ENCODE measurements around the gene HPCA. TPM values are rescaled to one million over a fixed set of nuclear protein-coding genes. Genes with fewer than 3 reads are reported as not detected.
A peak's percentile ranks its signal among the peaks of the same experiment; 100 is the strongest.

HPCA gene
- total and polyA plus RNA-seq, 2 of the 8 experiments (the other 6 are each of a cell fraction or from before 2014, with no cell fraction given), result 0.70 to 1.4 TPM

- H4K5ac ChIP-seq (ENCODE audit: insufficient read length, low read depth, low read length), result no peak overlapping the region
- peaks cover 14 to 40% (median 34%) of the 10 kb centered on the region in 4 experiments for H3K27me3 ChIP-seq (replicated peaks in 1 of 4; ENCODE audit: control insufficient read depth in 3 of 4, extremely low read depth in 1 of 4, insufficient read depth in 3 of 4, low read length in 3 of 4)
- 83% methylated on average over 7 of the region's 7 CpGs; no CpG with 5 or more reads in 1 of the 2 experiments for WGBS, 2 experiments (ENCODE audit: extremely low coverage in 1 of 2, insufficient coverage in 1 of 2, insufficient read length in 1 of 2, insufficient replicate concordance in 2 of 2, low coverage in 1 of 2, low lambda C conversion rate in 2 of 2, missing lambda C conversion rate in 1 of 2)
- H3K56ac ChIP-seq (replicated peaks; ENCODE audit: insufficient read length, low read depth, low read length), result no peak overlapping the region
- H3K27ac ChIP-seq (ENCODE audit: low read depth, low read length), result no peak overlapping the region
- peaks cover 11% of the 10 kb centered on the region; the same call in 1 of the 2 replicates for H3K23me2 ChIP-seq (ENCODE audit: low read depth, low read length)
- no peak overlapping the region for H2AFZ ChIP-seq (ENCODE audit: low read length)
- H3K9ac ChIP-seq (replicated peaks in 1 of 4; ENCODE audit: extremely low read depth in 1 of 4, low read depth in 3 of 4, low read length in 3 of 4), result no peak overlapping the region
- peak overlapping the region; percentile 25; the same call in 1 of the 2 replicates for H2AK5ac ChIP-seq (ENCODE audit: low read depth, low read length)
- no peaks in the 10 kb centered on the region for H3K9me3 ChIP-seq (ENCODE audit: insufficient read depth in 2 of 2, low read depth in 1 of 2, low read length in 1 of 2)
- H3K4me3 ChIP-seq (ENCODE audit: extremely low read depth in 1 of 4, insufficient read depth in 2 of 4, low read depth in 3 of 4, low read length in 4 of 4), result no peak overlapping the region
- DNase-seq (ENCODE audit: low read depth in 1 of 2, low spot score in 2 of 2), result no peak
- H3K4me1 ChIP-seq (replicated peaks in 1 of 4; ENCODE audit: control insufficient read depth in 3 of 4, insufficient read depth in 4 of 4, low read length in 3 of 4), result peaks cover 0 to 13% (median 9%) of the 10 kb centered on the region in 4 experiments; a peak in 6 of 7 replicates
- H4K91ac ChIP-seq (replicated peaks; ENCODE audit: insufficient read length, low read length), result no peak overlapping the region
- H4K8ac ChIP-seq (ENCODE audit: extremely low read depth, insufficient read depth, low read length), result no peak overlapping the region
- no peak overlapping the region for H3K23ac ChIP-seq (ENCODE audit: insufficient read length)
- H3K18ac ChIP-seq (ENCODE audit: extremely low read depth, low read length), result peak overlapping the region; percentile 1; the same call in 1 of the 2 replicates
- CTCF ChIA-PET (ENCODE audit: partially characterized antibody), result interaction anchor here (0.7 to 16.6 kb wide), 9 partner anchors 8 to 189 kb away, joined by 3 to 382 read pairs (median 6); partner anchors contain the start of genes FNDC5 and HPCA
- H2BK20ac ChIP-seq (ENCODE audit: low read length), result no peak overlapping the region
- peak overlapping the region; percentile 75; the same call in 1 of the 2 replicates for H2BK12ac ChIP-seq (ENCODE audit: low read depth, low read length)
- H2BK15ac ChIP-seq (ENCODE audit: low read length), result 0 out of 2 replicates have a peak overlapping the region, but pooled peaks have one; percentile 88
- no peak overlapping the region for H3K4ac ChIP-seq (replicated peaks; ENCODE audit: insufficient read length, low read depth, low read length)
- no peaks in the 10 kb centered on the region for H3K36me3 ChIP-seq (ENCODE audit: control insufficient read depth in 2 of 4, insufficient read depth in 4 of 4, low read length in 3 of 4)
- H3K79me2 ChIP-seq (ENCODE audit: control insufficient read depth in 1 of 2, insufficient read depth in 2 of 2, low read length in 2 of 2), result no peaks in the 10 kb centered on the region
- no peak overlapping the region for H3K14ac ChIP-seq (ENCODE audit: insufficient read length)
- no peak overlapping the region for H2BK120ac ChIP-seq (replicated peaks; ENCODE audit: low read depth, low read length)
- POLR2A ChIA-PET (ENCODE audit: partially characterized antibody), result interaction anchor here (0.7 to 1.2 kb wide), 3 partner anchors 115 to 499 kb away, joined by 3 read pairs; partner anchors contain the start of gene AZIN2
- H3K4me2 ChIP-seq (ENCODE audit: insufficient read depth in 1 of 2, low read depth in 2 of 2, low read length in 2 of 2), result peak overlapping the region in 1 of 2 experiments; percentile 73; a peak in 1 of 4 replicates
- peaks cover 2 to 4% of the 10 kb centered on the region in 2 experiments for H4K20me1 ChIP-seq (replicated peaks in 1 of 2; ENCODE audit: control insufficient read depth in 1 of 2, insufficient read depth in 2 of 2, low read length in 2 of 2)
- no peak for FAIRE-seq
- no peak overlapping the region for H2BK5ac ChIP-seq (ENCODE audit: low read depth, low read length)
- H3K79me1 ChIP-seq (ENCODE audit: low read depth, low read length), result no peaks in the 10 kb centered on the region
- TF ChIP-seq SP4 (IDR thresholded peaks at IDR 0.05; ENCODE audit: low read length) (no peak), SAP30 (IDR thresholded peaks at IDR 0.05; ENCODE audit: insufficient read depth, insufficient replicate concordance, low read length) (no peak), CTCF (IDR thresholded peaks at IDR 0.05; ENCODE audit: control extremely low read depth in 1 of 3, insufficient read depth in 1 of 3, low read depth in 1 of 3, low read length in 3 of 3) (no peak), SUZ12 (IDR thresholded peaks at IDR 0.05; ENCODE audit: low read length) (no peak)
- TF ChIP-seq, protein P1, sequence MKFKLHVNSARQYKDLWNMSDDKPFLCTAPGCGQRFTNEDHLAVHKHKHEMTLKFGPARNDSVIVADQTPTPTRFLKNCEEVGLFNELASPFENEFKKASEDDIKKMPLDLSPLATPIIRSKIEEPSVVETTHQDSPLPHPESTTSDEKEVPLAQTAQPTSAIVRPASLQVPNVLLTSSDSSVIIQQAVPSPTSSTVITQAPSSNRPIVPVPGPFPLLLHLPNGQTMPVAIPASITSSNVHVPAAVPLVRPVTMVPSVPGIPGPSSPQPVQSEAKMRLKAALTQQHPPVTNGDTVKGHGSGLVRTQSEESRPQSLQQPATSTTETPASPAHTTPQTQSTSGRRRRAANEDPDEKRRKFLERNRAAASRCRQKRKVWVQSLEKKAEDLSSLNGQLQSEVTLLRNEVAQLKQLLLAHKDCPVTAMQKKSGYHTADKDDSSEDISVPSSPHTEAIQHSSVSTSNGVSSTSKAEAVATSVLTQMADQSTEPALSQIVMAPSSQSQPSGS (IDR thresholded peaks at IDR 0.05; ENCODE audit: low read length), result no peak
Measured at GRCh38 chr1:32899586-32900296, 13.4 kb downstream of the HPCA start.
